Activated CD4-positive, alpha-beta memory T cell treated with anti-CD3 and anti-CD28 coated beads for 36 hours (primary cell): ENCODE data around the gene CENPB. TPM values are rescaled to one million over a fixed set of nuclear protein-coding genes. Genes with fewer than 3 reads are reported as not detected.
A peak's percentile ranks its signal among the peaks of the same experiment; 100 is the strongest.

ENCODE experiments used
- CTCF ChIA-PET: fragments of 350-600 bp; sonication (Branson Sonifier 250); formaldehyde crosslinking; loops from one replicate; lab custom pipeline; 2021; ENCODE audit warnings: antibody characterized with exemption, inconsistent platforms; lab: Charles Lee
- POLR2A ChIA-PET: fragments of 350-600 bp; sonication (Branson Sonifier 250); formaldehyde crosslinking; loops from one replicate; lab custom pipeline; 2021; ENCODE audit warnings: antibody characterized with exemption; lab: Charles Lee
- DNase-seq: peaks from one replicate; pipeline ENCODE4 v3.0.0-alpha.2; 2020
- H3K27ac Mint-ChIP-seq: one replicate; pipeline ENCODE4 v1.8.0; 2021; ENCODE audit warnings: mixed read lengths
- H3K27me3 Mint-ChIP-seq: one replicate; pipeline ENCODE4 v1.8.0; 2021; ENCODE audit warnings: mixed read lengths
- H3K36me3 Mint-ChIP-seq: one replicate; pipeline ENCODE4 v1.8.0; 2021; ENCODE audit warnings: mixed read lengths
- H3K4me1 Mint-ChIP-seq: one replicate; pipeline ENCODE4 v1.8.0; 2021; ENCODE audit warnings: low read depth, mixed read lengths
- H3K4me3 Mint-ChIP-seq: one replicate; pipeline ENCODE4 v1.8.0; 2021; ENCODE audit warnings: mild to moderate bottlenecking, mixed read lengths
- H3K9me3 Mint-ChIP-seq: one replicate; pipeline ENCODE4 v1.8.0; 2021; ENCODE audit warnings: mixed read lengths
- intact Hi-C: fragments of 100-400 bp; cut with micrococcal nuclease; formaldehyde crosslinking; loops from one replicate; pipeline ENCODE4 v1.15.1; 2023
- total RNA-seq, 2 experiments: library from RNA; stranded (reverse); gene quantifications; one replicate each; pipeline ENCODE4 v1.2.3, GENCODE V29; 2021

CENPB gene
- total RNA-seq, 2 experiments from 2014 or later, result 50.1 to 51.9 TPM

DNA sequence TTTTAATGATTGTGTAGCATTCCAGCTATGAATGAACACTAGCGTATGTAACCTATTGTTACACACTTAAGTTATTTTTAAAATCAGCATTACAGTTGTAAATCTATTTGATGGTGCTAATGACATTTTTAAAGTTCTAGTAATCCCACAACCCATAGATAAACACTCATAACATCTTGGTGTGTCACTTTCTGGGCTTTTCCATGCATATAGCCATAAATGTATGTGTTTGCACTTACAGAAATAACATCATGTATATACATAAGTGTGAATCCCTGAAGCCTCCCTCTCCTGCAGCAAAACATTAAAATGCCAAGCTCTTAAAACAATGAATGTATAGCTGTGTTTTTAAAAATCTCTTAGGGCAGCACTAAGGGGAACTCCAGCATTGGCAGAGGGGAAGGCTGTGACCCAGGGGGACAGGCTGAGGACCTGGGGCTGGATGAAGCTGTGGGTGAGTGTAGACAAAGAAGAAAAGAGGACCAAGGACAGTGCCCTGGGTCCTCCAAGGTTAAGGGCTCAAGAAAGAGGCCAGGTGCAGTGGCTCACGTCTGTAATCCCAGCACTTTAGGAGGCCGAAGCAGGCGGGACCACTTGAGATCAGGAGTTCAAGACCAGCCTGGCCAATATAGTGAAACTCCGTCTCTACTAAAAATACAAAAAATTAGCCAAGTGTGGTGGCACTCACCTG, 929 bp upstream of the CENPB start:
- no peak overlapping the region for H3K27ac Mint-ChIP-seq
- POLR2A ChIA-PET, result interaction anchor here (1.1 to 3.4 kb wide), 5 partner anchors 19 to 103 kb away, joined by 3 to 27 read pairs (median 5); partner anchors contain the start of genes ADISSP, AP5S1 and MAVS

DNA sequence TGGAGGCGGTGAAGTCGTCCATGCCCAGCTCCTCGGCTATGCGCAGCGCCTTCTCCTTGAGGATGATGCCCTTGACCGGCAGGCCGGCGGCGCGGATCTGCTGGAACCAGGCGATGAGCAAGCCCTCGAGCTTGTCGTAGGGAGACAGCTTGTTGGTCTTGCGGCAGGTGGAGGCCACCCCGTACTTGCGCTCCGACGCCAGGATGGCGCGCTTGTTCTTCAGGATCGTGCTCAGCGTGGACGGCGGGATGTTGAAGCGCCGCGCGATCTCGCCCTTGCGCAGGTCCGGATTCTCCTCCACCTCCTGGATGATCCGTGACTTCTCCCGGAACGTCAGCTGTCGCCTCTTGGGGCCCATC, 435 bp downstream of the CENPB start:
- H3K9me3 Mint-ChIP-seq, result no peaks in the 10 kb centered on the region
- ChIA-PET POLR2A (interaction anchor here (0.8 to 3.4 kb wide), 5 partner anchors 18 to 69 kb away, joined by 3 to 27 read pairs (median 5); partner anchors contain the start of genes ADISSP and AP5S1), CTCF (interaction anchor here (0.6 to 10.4 kb wide), 13 partner anchors 8 to 299 kb away, joined by 3 to 180 read pairs (median 6); partner anchors contain the start of genes ADISSP and AP5S1)
- peak overlapping the region; percentile 83 for H3K4me3 Mint-ChIP-seq
- intact Hi-C loops, result loop anchor here (10.0 kb wide), 1 partner anchor 299 kb away; no protein-coding TSS in a partner anchor
- peaks cover 6% of the 10 kb centered on the region for H3K36me3 Mint-ChIP-seq
- peak overlapping the region; percentile 79 for H3K27ac Mint-ChIP-seq
- peak; percentile 64 for DNase-seq
- H3K27me3 Mint-ChIP-seq, result no peaks in the 10 kb centered on the region
- H3K4me1 Mint-ChIP-seq, result peaks cover 44% of the 10 kb centered on the region

More for the DNA sequence above, 929 bp upstream of the CENPB start:
- intact Hi-C loops, result loop anchor here (1.0 to 10.0 kb wide), 4 partner anchors 8 to 297 kb away; partner anchors contain the start of gene AP5S1
- CTCF ChIA-PET, result interaction anchor here (1.1 to 10.4 kb wide), 8 partner anchors 9 to 297 kb away, joined by 6 to 180 read pairs (median 10); partner anchors contain the start of genes ADISSP, AP5S1 and CDC25B
- Mint-ChIP-seq H3K4me3 (peak overlapping the region; percentile 61), H3K27me3 (no peaks in the 10 kb centered on the region), H3K4me1 (peaks cover 36% of the 10 kb centered on the region), H3K9me3 (no peaks in the 10 kb centered on the region), H3K36me3 (peaks cover 6% of the 10 kb centered on the region)
- DNase-seq, result no peak

DNA sequence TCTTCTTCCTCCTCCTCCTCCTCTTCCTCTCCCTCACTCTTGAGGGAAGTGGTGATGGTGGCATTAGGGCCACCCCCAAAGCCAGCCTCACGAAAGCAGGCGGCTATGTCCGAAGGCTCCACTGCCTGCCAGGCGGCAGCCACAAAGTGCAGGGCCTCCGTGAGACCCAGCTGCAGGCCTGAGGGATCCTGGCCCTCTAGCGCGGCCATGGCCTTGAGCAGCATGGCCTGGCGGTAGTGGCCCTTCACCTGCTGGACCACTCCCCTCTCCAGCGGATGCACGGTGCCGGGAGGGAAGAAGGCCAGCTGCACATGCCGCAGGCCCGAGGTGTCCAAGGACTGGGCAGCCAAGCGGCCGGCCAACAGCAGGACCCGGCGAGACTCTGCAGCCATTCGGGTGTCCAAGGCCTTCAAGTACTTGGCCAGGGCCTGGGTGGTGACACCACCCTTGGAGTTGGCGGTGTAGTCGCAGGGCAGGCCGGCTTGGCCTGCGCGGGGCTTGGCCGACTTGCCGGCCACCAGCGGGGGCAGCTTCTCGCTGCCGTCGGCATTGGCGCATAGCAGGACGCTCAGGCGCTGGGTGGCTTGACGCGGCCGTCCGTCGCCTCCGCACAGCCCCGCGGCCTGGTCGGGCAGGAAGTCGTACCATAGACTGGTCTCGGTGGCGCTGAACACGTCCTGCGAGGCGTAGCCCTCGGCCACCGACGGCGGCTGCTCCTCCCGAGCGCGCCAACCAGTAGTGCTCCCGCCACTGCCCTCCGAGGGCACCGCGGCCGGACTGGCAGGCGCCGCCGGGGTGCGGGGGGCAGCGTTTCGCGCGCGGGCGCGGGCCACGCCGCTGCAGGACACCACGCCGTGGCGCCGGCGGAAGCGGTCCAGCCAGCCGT, 1.1 kb downstream of the CENPB start:
- H3K4me1 Mint-ChIP-seq, result peaks cover 51% of the 10 kb centered on the region
- no peaks in the 10 kb centered on the region for H3K27me3 Mint-ChIP-seq
- POLR2A ChIA-PET, result interaction anchor here (1.4 to 3.4 kb wide), 3 partner anchors 17 to 60 kb away, joined by 3 to 27 read pairs (median 18); partner anchors contain the start of genes ADISSP and AP5S1
- no peaks in the 10 kb centered on the region for H3K9me3 Mint-ChIP-seq
- H3K36me3 Mint-ChIP-seq, result peaks cover 6% of the 10 kb centered on the region
- CTCF ChIA-PET, result interaction anchor here (0.6 to 10.4 kb wide), 9 partner anchors 10 to 70 kb away, joined by 3 to 180 read pairs (median 6); partner anchors contain the start of genes ADISSP and AP5S1
- intact Hi-C loops, result loop anchor here (10.0 kb wide), 1 partner anchor 299 kb away; no protein-coding TSS in a partner anchor
- DNase-seq, result no peak
- peak overlapping the region; percentile 83 for H3K4me3 Mint-ChIP-seq
- no peak overlapping the region for H3K27ac Mint-ChIP-seq

DNA sequence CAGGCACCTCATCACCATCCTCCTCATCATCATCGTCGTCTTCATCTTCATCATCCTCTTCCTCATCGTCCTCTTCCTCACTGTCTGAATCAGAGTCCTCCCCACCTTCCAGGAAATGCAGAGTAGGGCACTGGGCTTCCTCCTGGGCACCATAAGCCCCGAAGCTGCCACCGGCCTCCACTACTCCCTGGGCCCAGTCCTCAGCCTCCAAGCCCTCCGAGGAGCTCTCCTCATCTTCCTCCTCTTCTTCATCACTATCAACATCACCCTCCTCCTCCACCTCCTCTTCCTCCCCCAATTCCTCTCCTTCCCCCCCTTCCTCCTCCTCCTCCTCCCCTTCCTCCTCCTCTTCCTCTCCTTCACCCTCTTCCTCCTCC, 1.7 kb downstream of the CENPB start:
- peaks cover 6% of the 10 kb centered on the region for H3K36me3 Mint-ChIP-seq
- H3K27me3 Mint-ChIP-seq, result no peaks in the 10 kb centered on the region
- intact Hi-C loops, result loop anchor here (10.0 kb wide), 1 partner anchor 300 kb away; no protein-coding TSS in a partner anchor
- POLR2A ChIA-PET, result interaction anchor here (3.4 kb wide), 1 partner anchor 17 kb away, joined by 18 read pairs; the partner anchor contains the start of gene ADISSP
- H3K27ac Mint-ChIP-seq, result peak overlapping the region; percentile 47
- H3K9me3 Mint-ChIP-seq, result no peaks in the 10 kb centered on the region
- DNase-seq, result no peak
- peak overlapping the region; percentile 53 for H3K4me3 Mint-ChIP-seq
- CTCF ChIA-PET, result interaction anchor here (1.9 to 10.4 kb wide), 4 partner anchors 17 to 70 kb away, joined by 8 to 180 read pairs (median 23); partner anchors contain the start of genes ADISSP and AP5S1
- H3K4me1 Mint-ChIP-seq, result peaks cover 52% of the 10 kb centered on the region

DNA sequence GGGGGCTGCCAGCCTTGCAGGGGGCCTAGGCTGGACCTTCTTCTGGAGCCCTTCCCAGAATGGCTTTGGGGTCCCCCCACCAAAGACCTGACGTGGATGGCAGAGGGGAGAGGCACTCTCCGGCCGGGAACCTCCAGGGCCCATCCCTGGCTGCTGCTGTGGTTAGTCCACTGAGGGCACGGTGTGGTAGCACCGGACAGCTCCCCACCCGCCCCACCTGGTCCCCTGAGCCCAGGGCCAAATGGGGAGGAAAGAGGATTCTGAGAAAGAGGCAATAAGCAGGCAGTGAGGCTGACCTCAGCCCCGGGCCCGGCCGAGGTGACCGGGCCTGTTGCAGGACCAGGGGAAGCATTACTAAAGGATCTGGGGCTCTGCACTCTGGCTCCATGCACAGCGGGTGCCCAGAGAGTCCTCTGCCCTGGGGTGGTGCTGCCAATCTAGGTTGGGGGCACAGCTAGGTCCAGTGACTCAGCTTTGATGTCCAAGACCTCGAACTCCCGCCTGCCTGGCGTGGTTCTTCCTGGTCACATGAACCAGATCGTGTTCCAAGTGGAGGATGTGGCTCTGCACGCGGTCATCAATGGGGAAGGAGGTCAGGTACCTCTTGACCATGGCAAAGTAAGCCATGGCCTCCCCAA, 2.2 kb downstream of the CENPB start:
- Mint-ChIP-seq H3K9me3 (no peaks in the 10 kb centered on the region), H3K4me3 (peak overlapping the region; percentile 53), H3K4me1 (peaks cover 54% of the 10 kb centered on the region), H3K36me3 (peaks cover 6% of the 10 kb centered on the region), H3K27me3 (peaks cover 4% of the 10 kb centered on the region), H3K27ac (peak overlapping the region; percentile 47)
- ChIA-PET CTCF (interaction anchor here (10.4 kb wide), 1 partner anchor 33 kb away, joined by 180 read pairs; the partner anchor contains the start of gene AP5S1), POLR2A (interaction anchor here (3.4 kb wide), 1 partner anchor 16 kb away, joined by 18 read pairs; the partner anchor contains the start of gene ADISSP)
- intact Hi-C loops, result loop anchor here (10.0 kb wide), 1 partner anchor 300 kb away; no protein-coding TSS in a partner anchor
- DNase-seq, result no peak

DNA sequence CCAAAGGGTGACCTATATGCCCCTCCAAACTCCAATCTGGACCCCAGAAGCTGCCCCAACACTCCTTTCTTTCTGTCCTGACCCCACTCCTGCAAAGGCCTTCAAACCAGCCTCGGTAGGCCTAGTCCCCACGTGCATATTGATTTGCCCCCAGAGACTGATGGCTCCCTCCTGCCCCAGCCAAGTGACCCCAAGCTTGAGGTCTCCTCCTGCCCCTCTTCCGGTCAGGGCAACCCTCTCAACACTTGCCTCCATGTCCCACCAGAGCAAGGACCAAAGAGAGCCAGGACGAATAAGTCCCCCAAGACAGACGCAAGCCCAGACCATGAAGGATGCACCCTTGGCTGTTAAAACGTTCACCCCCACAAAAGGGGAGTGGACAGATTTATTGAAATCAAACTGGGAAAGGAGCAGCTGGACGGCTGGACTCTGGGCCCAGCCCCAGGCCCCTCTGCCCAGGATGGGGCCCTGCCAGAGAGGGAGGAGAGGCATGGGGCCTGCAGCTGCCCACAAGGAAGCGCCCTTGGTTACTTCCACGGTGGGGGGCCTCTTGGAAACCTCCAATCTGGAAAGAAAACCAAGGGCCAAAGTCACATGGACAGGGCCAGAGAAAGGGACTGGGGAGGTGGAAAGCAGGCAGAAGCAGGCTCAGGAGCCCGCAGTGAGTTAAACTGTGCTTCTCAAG, 2.9 kb downstream of the CENPB start:
- no peak overlapping the region for H3K4me3 Mint-ChIP-seq

DNA sequence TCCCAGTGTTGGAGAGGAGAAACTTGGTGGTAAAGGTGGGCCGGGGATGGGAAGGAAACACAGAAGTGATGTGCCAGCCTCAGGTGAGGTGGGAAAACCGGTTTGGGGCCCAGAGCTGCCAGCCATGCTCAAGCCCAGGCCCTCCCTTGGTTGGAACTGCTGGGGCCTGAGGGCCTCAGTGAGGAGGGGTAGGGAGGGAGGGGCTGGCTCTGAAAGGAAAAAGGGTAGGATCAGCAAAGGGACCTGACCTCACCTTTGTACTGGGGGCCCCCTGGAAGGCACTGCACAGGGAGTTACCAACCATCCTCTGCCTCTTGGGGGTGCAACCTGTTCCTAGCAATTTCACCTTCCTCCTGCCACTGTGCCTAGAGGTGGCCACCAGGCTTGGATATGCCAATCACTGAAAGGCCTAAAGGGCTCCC, 3.5 kb downstream of the CENPB start:
- Mint-ChIP-seq H3K4me1 (peaks cover 50% of the 10 kb centered on the region), H3K27ac (no peak overlapping the region), H3K9me3 (no peaks in the 10 kb centered on the region), H3K36me3 (peaks cover 6% of the 10 kb centered on the region), H3K4me3 (no peak overlapping the region), H3K27me3 (peaks cover 9% of the 10 kb centered on the region)
- ChIA-PET CTCF (interaction anchor here (10.4 kb wide), 1 partner anchor 34 kb away, joined by 180 read pairs; the partner anchor contains the start of gene AP5S1), POLR2A (no interaction called here)
- intact Hi-C loops, result loop anchor here (10.0 kb wide), 1 partner anchor 302 kb away; no protein-coding TSS in a partner anchor
- DNase-seq, result no peak

More for the DNA sequence above, 2.9 kb downstream of the CENPB start:
- Mint-ChIP-seq H3K27me3 (peaks cover 7% of the 10 kb centered on the region), H3K36me3 (peaks cover 6% of the 10 kb centered on the region), H3K9me3 (no peaks in the 10 kb centered on the region), H3K4me1 (peaks cover 52% of the 10 kb centered on the region), H3K27ac (no peak overlapping the region)
- ChIA-PET POLR2A (interaction anchor here (3.4 kb wide), 1 partner anchor 15 kb away, joined by 18 read pairs; the partner anchor contains the start of gene ADISSP), CTCF (interaction anchor here (10.4 kb wide), 1 partner anchor 33 kb away, joined by 180 read pairs; the partner anchor contains the start of gene AP5S1)
- intact Hi-C loops, result loop anchor here (10.0 kb wide), 1 partner anchor 301 kb away; no protein-coding TSS in a partner anchor
- DNase-seq, result no peak

DNA sequence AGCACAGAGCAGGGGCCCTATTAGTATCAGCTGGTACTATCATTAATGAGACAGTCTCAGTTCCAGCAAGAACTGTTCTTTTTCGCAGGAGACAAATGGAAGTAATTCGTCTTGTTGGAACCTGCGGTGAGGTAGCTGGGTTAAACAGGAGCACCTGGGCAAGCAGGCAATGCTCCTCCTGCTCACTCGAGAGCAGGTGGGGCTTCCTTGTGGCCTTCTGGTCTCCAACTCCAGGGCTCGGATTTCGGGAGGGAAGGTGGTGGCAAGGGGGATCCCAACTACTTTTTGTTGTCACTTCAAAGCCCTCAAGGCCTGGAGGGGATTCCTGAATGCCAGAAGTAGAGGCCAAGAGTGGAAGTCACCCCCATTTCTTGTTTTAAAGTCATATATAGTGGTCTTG, 3.9 kb downstream of the CENPB start:
- DNase-seq, result no peak
- POLR2A ChIA-PET, result no interaction called here
- H3K9me3 Mint-ChIP-seq, result no peaks in the 10 kb centered on the region

DNA sequence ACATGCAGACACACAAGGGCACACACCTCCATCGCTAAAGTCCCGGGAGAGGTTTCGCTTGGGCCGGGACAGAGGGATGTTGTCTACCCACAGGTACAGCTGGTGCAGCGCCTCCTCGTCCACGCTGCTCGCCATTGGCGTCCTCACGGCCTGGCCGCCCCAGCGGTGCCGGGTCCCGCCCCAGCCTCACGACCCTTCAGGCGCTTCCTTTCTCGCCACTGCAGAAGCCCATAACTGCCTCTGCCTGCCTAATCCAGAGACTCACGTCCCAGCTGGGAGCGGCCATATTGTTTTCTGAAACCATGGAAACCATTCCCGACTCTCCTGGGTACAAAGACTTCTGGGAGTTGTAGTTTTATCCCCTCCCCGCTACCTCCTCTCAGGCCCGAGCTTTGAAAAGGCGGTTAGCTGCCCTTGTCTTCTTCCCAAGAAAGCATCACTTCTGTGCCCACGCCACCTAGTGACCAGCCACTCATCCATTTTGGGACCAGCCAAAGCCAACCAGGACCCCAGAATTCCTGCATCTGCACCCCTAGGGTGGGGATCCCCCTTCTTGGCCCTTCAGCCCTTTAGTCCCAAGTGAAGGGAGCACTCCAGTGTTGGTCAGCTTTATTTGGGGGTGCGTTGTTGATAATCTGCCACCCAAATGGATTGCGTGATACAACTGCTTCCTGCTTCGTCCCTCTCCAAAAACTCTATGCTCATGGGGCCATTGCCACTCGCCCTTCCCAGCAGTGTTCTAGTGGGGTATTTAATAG, 5.2 kb downstream of the CENPB start, which contains the start of gene SPEF1:
Gene SPEF1 (minus strand): TSS at position 296 of the 758 bp plus-strand sequence. CDS start 161 bp downstream, at position 135.
- Mint-ChIP-seq H3K9me3 (no peaks in the 10 kb centered on the region), H3K36me3 (peaks cover 6% of the 10 kb centered on the region), H3K4me1 (peaks cover 52% of the 10 kb centered on the region), H3K27ac (no peak within 1 kb of the TSS), H3K4me3 (peak within 1 kb of the TSS; percentile 43), H3K27me3 (peaks cover 12% of the 10 kb centered on the region)
- POLR2A ChIA-PET, result interaction anchor here (1.0 kb wide), 1 partner anchor 13 kb away, joined by 4 read pairs; the partner anchor contains the start of gene ADISSP
- CTCF ChIA-PET, result interaction anchor here (0.7 to 2.2 kb wide), 4 partner anchors 13 to 304 kb away, joined by 3 to 10 read pairs (median 4); partner anchors contain the start of genes ADISSP and AP5S1
- intact Hi-C loops, result loop anchor here (1.0 to 10.0 kb wide), 2 partner anchors 13 to 303 kb away; no protein-coding TSS in a partner anchor
- peak; percentile 68 for DNase-seq

More for the DNA sequence above, 3.9 kb downstream of the CENPB start:
- peaks cover 9% of the 10 kb centered on the region for H3K27me3 Mint-ChIP-seq
- peaks cover 49% of the 10 kb centered on the region for H3K4me1 Mint-ChIP-seq
- intact Hi-C loops, result loop anchor here (10.0 kb wide), 1 partner anchor 302 kb away; no protein-coding TSS in a partner anchor
- H3K27ac Mint-ChIP-seq, result no peak overlapping the region
- H3K4me3 Mint-ChIP-seq, result no peak overlapping the region
- peaks cover 6% of the 10 kb centered on the region for H3K36me3 Mint-ChIP-seq
- CTCF ChIA-PET, result interaction anchor here (2.2 to 10.4 kb wide), 2 partner anchors 14 to 34 kb away, joined by 10 to 180 read pairs; partner anchors contain the start of genes ADISSP and AP5S1
